HepG2 (cell line): Measurements from ENCODE around the gene NEDD4. TPM values are rescaled to one million over a fixed set of nuclear protein-coding genes. Genes with fewer than 3 reads are reported as not detected.

Experiments
- ETV6 ChIP-seq: sonication (generic); formaldehyde crosslinking; conservative IDR thresholded peaks from 2 replicates; pipeline ENCODE4 v1.4.0; 2020; ENCODE audit warnings: missing genetic modification reagents
- GATAD2A ChIP-seq: IDR thresholded peaks from 2 replicates; pipeline ENCODE4 v1.6.1; 2016
- GPBP1L1 ChIP-seq: sonication (generic); formaldehyde crosslinking; IDR thresholded peaks from 2 replicates; pipeline ENCODE4 v1.5.0; 2020; ENCODE audit warnings: mild to moderate bottlenecking, missing genetic modification reagents
- HOXD1 ChIP-seq: sonication (generic); formaldehyde crosslinking; IDR thresholded peaks from 2 replicates; pipeline ENCODE4 v1.5.0; 2020; ENCODE audit warnings: missing genetic modification reagents
- NR3C1 ChIP-seq: sonication (generic); formaldehyde crosslinking; IDR thresholded peaks from 2 replicates; pipeline ENCODE4 v1.4.0; 2020; ENCODE audit warnings: missing genetic modification reagents
- PLRG1 ChIP-seq: fragments of 450-650 bp; conservative IDR thresholded peaks from 2 replicates; pipeline ENCODE4 v1.6.1; 2016
- SP140L ChIP-seq: sonication (generic); formaldehyde crosslinking; IDR thresholded peaks from 2 replicates; pipeline ENCODE4 v1.4.0; 2020; ENCODE audit warnings: missing genetic modification reagents, borderline replicate concordance
- SPEN ChIP-seq: sonication (generic); formaldehyde crosslinking; IDR thresholded peaks from 2 replicates; pipeline ENCODE4 v1.5.1; 2020; ENCODE audit warnings: low read depth, mild to moderate bottlenecking, missing genetic modification reagents
- TCF12 ChIP-seq, 2 experiments: fragments of 450-650 bp in 1 of 2; sonication (generic) in 1 of 2; formaldehyde crosslinking in 1 of 2; IDR thresholded peaks; 2 replicates each; pipeline versions ENCODE4 v1.6.1 to v1.8.0; 2017 to 2022; ENCODE audit warnings: antibody characterized with exemption in 1 of 2, mild to moderate bottlenecking in 1 of 2, missing genetic modification reagents in 1 of 2, moderate library complexity in 1 of 2
- TEAD3 ChIP-seq: optimal IDR thresholded peaks from 2 replicates; pipeline ENCODE3; 2016; ENCODE audit warnings: borderline replicate concordance
- THRA ChIP-seq: sonication (generic); formaldehyde crosslinking; IDR thresholded peaks from 2 replicates; pipeline ENCODE4 v1.4.0; 2020; ENCODE audit warnings: missing genetic modification reagents, borderline replicate concordance
- TRIM24 ChIP-seq: sonication (generic); formaldehyde crosslinking; IDR thresholded peaks from 2 replicates; pipeline ENCODE4 v1.8.0; 2022; ENCODE audit warnings: mild to moderate bottlenecking, missing genetic modification reagents
- ZBTB21 ChIP-seq: sonication (generic); formaldehyde crosslinking; IDR thresholded peaks from 2 replicates; pipeline ENCODE4 v1.4.0; 2020; ENCODE audit warnings: missing genetic modification reagents
- ZNF230 ChIP-seq: sonication (generic); formaldehyde crosslinking; IDR thresholded peaks from 2 replicates; pipeline ENCODE4 v1.4.0; 2020; ENCODE audit warnings: mild to moderate bottlenecking, missing genetic modification reagents
- ZNF292 ChIP-seq: sonication (generic); formaldehyde crosslinking; IDR thresholded peaks from 2 replicates; pipeline ENCODE4 v1.8.1; 2022; ENCODE audit warnings: mild to moderate bottlenecking, low read depth, missing genetic modification reagents, borderline replicate concordance
- ZNF333 ChIP-seq: sonication (generic); formaldehyde crosslinking; IDR thresholded peaks from 2 replicates; pipeline ENCODE4 v1.4.0; 2020; ENCODE audit warnings: mild to moderate bottlenecking, missing genetic modification reagents, borderline replicate concordance
- ZNF383 ChIP-seq: sonication (generic); formaldehyde crosslinking; IDR thresholded peaks from 2 replicates; pipeline ENCODE4 v1.4.0; 2020; ENCODE audit warnings: missing genetic modification reagents, mild to moderate bottlenecking, borderline replicate concordance
- ZNF672 ChIP-seq: sonication (generic); formaldehyde crosslinking; IDR thresholded peaks from 2 replicates; pipeline ENCODE4 v1.8.1; 2022; ENCODE audit warnings: missing genetic modification reagents
- polyA plus RNA-seq, 8 experiments: library from polyadenylated mRNA; depleted of rRNA in 3 of 8; stranded (reverse) in 7 of 8; unstranded in 1 of 8; fragments of >200 nt; fragmentation: Illumina TruSeq in 4 of 8; extraction: Trizol in 4 of 8; gene quantifications; 2 replicates each; pipeline versions ENCODE4 v1.2.1 to v1.2.3, GENCODE V29; 2011 to 2016; ENCODE audit warnings: low read depth in 4 of 8, missing spikeins in 1 of 8, mixed read lengths in 1 of 8; ENCODE audit not compliant: insufficient read depth in 1 of 8
- total RNA-seq, 5 experiments: library from RNA; depleted of rRNA; stranded (reverse); fragments of >200 nt; fragmentation: Illumina TruSeq; extraction: Trizol; gene quantifications; 2 replicates each; pipeline ENCODE4 v1.2.3, GENCODE V29; 2016; ENCODE audit warnings: low read depth in 1 of 5
- TF ChIP-seq, protein P1 (sequence below): sonication (generic); formaldehyde crosslinking; IDR thresholded peaks from 2 replicates; pipeline ENCODE4 v1.4.0; 2020; ENCODE audit warnings: mild to moderate bottlenecking, missing genetic modification reagents
- TF ChIP-seq, protein P2 (sequence below): IDR thresholded peaks from 2 replicates; pipeline ENCODE4 v1.6.1; 2016; ENCODE audit warnings: missing compliant biosample characterization, missing genetic modification reagents, borderline replicate concordance

NEDD4 gene
- total and polyA plus RNA-seq, 2 of the 13 experiments (the other 11 are each of a cell fraction or from before 2014, with no cell fraction given) = 10.4 to 13.0 TPM

- TF ChIP-seq NR3C1 (CRISPR knock-in tag) (no peak), TCF12 (IDR thresholded peaks at IDR 0.05) (no peak), TCF12 (CRISPR knock-in tag; IDR thresholded peaks at IDR 0.05) (no peak), SPEN (CRISPR knock-in tag) (0 out of 2 replicates have a peak, but pooled peaks have one; percentile 42), ZNF333 (CRISPR knock-in tag) (no peak), ZNF672 (CRISPR knock-in tag) (no peak), TEAD3 (CRISPR knock-in tag) (peak; percentile 91), GPBP1L1 (CRISPR knock-in tag) (no peak), ETV6 (CRISPR knock-in tag) (no peak), ZNF230 (CRISPR knock-in tag) (no peak), ZNF292 (CRISPR knock-in tag) (no peak), ZBTB21 (no peak; the same call in 1 of the 2 replicates), THRA (CRISPR knock-in tag) (peak; percentile 42; the same call in 1 of the 2 replicates), PLRG1 (no peak), GATAD2A (CRISPR knock-in tag) (peak; percentile 93), ZNF383 (CRISPR knock-in tag) (no peak), TRIM24 (CRISPR knock-in tag) (peak; percentile 83; the same call in 1 of the 2 replicates), HOXD1 (CRISPR knock-in tag) (no peak), SP140L (0 out of 2 replicates have a peak, but pooled peaks have one; percentile 31)
- TF ChIP-seq, protein P1, sequence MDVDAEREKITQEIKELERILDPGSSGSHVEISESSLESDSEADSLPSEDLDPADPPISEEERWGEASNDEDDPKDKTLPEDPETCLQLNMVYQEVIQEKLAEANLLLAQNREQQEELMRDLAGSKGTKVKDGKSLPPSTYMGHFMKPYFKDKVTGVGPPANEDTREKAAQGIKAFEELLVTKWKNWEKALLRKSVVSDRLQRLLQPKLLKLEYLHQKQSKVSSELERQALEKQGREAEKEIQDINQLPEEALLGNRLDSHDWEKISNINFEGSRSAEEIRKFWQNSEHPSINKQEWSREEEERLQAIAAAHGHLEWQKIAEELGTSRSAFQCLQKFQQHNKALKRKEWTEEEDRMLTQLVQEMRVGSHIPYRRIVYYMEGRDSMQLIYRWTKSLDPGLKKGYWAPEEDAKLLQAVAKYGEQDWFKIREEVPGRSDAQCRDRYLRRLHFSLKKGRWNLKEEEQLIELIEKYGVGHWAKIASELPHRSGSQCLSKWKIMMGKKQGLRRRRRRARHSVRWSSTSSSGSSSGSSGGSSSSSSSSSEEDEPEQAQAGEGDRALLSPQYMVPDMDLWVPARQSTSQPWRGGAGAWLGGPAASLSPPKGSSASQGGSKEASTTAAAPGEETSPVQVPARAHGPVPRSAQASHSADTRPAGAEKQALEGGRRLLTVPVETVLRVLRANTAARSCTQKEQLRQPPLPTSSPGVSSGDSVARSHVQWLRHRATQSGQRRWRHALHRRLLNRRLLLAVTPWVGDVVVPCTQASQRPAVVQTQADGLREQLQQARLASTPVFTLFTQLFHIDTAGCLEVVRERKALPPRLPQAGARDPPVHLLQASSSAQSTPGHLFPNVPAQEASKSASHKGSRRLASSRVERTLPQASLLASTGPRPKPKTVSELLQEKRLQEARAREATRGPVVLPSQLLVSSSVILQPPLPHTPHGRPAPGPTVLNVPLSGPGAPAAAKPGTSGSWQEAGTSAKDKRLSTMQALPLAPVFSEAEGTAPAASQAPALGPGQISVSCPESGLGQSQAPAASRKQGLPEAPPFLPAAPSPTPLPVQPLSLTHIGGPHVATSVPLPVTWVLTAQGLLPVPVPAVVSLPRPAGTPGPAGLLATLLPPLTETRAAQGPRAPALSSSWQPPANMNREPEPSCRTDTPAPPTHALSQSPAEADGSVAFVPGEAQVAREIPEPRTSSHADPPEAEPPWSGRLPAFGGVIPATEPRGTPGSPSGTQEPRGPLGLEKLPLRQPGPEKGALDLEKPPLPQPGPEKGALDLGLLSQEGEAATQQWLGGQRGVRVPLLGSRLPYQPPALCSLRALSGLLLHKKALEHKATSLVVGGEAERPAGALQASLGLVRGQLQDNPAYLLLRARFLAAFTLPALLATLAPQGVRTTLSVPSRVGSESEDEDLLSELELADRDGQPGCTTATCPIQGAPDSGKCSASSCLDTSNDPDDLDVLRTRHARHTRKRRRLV (CRISPR knock-in tag) = no peak
- TF ChIP-seq, protein P2, sequence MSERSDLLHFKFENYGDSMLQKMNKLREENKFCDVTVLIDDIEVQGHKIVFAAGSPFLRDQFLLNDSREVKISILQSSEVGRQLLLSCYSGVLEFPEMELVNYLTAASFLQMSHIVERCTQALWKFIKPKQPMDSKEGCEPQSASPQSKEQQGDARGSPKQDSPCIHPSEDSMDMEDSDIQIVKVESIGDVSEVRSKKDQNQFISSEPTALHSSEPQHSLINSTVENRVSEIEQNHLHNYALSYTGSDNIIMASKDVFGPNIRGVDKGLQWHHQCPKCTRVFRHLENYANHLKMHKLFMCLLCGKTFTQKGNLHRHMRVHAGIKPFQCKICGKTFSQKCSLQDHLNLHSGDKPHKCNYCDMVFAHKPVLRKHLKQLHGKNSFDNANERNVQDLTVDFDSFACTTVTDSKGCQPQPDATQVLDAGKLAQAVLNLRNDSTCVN (CRISPR knock-in tag) = no peak
Measured at GRCh38 chr15:56040081-56041035, 46.9 kb upstream of the NEDD4 start (continued).
